ENCODE results near the gene KCNA5.

Gene KCNA5

GRCh38 chr12:5064913-5065490 is 21.3 kb downstream of the KCNA5 start:
- no peak for DNase-seq (ENCODE audit: low read depth)

DNA sequence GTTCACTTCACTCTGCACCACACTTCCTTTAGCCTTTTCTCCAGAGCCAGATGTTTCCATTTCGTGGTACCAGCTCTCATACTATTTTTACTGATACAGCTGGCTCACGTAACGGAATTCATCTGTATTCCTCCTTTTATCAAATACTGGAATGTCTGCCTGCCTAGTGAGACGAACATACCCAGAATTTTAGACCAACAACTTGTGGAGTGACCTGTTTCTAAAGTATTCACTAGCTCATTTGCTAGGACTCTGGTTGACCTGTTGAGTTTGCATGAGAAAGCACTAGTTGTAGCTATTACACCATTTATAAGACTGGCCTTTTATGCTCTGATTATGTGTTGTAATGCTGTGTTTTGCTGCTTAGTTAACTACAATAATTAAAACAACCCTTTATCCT is 22.6 kb downstream of the KCNA5 start:
- no peak for DNase-seq (ENCODE audit: low read depth)

- DNase-seq (ENCODE audit: low read depth) = no peak
Observed at GRCh38 chr12:5068126-5068525, 24.4 kb downstream of the KCNA5 start.

GRCh38 chr12:5068619-5069018 is 24.9 kb downstream of the KCNA5 start:
- no peak for DNase-seq (ENCODE audit: low read depth)

GRCh38 chr12:5070090-5070489 is 26.4 kb downstream of the KCNA5 start:
- DNase-seq (ENCODE audit: low read depth) = no peak

GRCh38 chr12:5071496-5071895 is 27.8 kb downstream of the KCNA5 start:
- DNase-seq (ENCODE audit: low read depth) = no peak

GRCh38 chr12:5072311-5072710 is 28.6 kb downstream of the KCNA5 start:
- DNase-seq (ENCODE audit: low read depth) = no peak

DNA sequence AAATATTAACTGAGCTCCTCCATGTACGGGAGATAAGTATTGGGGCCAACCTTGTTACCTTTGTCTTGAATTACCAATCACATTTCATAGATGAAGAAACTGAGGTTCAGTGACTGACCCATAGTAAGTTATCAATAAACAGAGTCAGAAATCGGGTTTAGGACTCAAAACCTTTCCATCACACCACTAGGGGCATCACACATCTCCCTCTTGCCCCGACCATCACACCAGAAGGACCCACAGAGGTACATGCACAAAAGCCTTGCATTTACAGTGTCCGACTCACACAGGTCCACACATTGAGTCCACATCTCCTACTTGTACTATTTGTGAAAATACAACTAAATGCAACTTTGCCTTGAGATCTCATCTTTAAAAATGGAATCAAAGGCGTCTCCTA is 29.4 kb downstream of the KCNA5 start:
- DNase-seq (ENCODE audit: low read depth) = no peak

DNA sequence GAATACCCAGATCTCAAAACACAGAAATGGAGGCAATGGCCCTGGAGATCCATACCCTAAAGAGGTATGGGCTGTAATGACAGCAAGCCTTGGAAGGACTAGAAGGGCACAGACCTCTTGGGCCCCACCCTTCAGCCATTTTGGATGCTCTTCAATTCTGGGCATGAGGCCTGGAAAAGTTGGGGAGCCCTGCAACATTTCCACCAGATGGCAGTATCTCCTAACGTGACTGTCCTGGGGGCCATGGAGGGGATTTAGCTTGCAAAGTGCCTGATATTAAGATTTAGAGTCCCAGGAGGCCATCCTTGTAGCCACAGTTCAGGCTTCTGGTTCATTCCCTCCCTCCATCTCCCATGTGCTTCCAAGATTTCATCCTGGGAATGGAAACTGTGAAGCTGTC is 30.2 kb downstream of the KCNA5 start:
- DNase-seq (ENCODE audit: low read depth) = no peak

DNA sequence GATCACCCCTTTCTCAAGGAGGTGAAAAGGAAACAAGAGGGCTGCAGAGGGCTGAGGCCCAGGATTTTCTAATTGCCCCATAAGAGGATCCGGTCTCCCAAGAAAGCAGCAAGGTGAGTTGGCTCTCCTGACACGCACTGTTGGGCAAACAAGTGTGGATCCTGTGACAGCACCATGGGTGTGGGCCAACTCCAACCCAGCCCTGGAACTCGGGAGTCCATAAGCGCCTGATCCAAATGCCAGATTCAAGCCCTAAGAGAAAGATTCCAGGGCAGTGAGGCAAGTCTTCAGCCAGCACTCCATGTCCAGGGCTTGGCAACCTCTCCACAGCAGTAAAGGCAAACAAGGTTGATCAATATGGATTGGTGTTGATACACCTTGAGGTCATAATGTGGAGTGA is 33.1 kb downstream of the KCNA5 start:
- DNase-seq (ENCODE audit: low read depth) = no peak

- no peak for DNase-seq (ENCODE audit: low read depth)
Observed at GRCh38 chr12:5078423-5078822, 34.7 kb downstream of the KCNA5 start.

DNA sequence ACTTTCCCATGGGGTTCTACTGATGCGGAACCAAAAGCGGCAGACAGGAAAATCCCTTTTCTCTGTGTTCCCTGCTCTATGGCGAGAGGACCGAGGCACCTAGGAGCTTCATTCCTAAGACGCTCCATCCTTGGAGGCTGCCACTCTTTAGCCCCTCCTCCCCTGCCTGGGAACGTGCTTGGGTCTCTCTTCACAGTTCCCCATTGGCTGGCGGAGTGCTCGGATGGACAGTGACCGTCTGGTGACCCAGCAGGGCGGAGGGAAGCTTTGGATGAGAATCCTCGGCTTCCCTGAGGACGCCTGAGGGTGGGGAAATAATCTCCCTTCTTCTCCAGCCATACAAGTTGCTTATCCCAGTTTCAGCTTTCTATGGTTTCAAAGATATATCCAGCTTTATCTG is 37.3 kb downstream of the KCNA5 start:
- no peak for DNase-seq (ENCODE audit: low read depth)

DNA sequence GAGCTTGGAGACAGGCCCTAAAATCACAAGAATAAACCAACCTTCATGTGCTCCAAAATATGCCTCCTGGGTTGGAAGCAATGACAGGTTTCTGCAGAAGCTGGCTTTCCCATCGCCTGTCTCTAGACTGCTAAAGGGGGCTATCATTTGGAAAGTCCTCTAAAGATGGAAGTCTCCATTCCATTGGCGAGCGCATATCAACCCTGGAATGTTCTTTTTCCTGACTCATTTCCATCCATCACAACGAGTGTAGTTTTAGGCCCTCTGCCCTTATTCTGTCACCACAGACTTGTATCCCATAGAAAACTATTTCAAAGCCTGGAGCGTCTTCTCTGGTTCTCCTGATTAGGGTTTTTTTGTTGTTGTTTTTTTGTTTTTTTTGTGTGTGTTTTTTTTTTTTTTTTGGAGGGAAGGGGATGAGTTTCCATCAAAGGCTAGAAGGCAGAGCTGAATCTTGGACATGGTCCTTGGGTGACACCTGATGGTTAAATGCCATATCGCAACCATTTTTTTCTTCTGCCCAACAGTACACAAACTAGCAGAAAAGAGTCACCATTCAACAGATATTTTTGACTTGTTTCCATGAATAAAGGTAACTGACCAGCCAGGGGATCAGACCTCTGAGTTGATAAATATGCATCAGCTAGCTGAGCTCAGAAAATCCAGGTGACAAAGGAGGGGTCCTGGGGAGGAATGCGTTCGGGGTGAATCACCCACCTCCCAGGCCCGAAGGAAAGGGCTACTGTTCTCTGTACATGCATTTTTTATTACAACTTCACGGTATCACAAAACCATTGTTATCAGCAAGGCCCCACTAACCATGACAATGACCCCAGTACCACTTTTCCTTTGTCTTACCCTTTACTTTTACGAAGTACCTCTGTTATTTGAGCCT is 40.5 kb downstream of the KCNA5 start:
- DNase-seq (ENCODE audit: low read depth) = no peak

- no peak for DNase-seq (ENCODE audit: low read depth)
Observed at GRCh38 chr12:5085896-5086295, 42.2 kb downstream of the KCNA5 start.

GRCh38 chr12:5087831-5088554 is 44.3 kb downstream of the KCNA5 start:
- no peak for DNase-seq (ENCODE audit: low read depth)

DNA sequence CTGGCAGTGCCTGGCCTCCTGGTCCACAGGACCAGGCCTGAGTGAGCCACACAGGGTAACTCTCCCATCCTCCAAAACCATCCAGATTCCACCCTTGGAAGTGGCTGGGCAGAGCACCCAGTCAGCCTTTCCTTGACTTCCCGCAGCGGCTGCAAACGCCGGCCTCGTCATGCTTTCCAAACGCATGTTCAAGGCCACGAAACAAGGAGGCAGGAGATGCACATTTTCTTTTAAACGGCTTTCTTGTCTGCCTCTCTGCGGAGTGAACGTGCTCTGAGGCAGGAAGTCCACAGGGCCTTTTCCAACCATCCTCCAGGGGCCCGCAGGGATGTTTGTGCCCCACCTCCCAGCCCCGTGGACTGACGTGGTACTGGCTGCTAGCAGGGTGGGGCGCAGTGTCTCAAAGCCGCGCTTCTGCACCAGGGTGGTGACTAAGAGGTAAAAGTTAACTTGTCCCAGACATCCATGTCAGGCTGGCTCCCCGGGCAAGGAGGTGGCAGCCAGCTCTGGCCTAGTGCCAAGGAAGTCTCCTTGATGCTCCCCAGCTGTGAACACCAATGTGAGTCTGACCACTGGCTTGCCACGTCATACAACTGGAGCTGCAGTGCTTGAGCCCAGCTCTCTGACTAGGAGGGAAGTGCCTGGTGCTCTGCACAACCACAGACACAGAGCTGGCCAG is 45.0 kb downstream of the KCNA5 start:
- no peak for DNase-seq (ENCODE audit: low read depth)

DNA sequence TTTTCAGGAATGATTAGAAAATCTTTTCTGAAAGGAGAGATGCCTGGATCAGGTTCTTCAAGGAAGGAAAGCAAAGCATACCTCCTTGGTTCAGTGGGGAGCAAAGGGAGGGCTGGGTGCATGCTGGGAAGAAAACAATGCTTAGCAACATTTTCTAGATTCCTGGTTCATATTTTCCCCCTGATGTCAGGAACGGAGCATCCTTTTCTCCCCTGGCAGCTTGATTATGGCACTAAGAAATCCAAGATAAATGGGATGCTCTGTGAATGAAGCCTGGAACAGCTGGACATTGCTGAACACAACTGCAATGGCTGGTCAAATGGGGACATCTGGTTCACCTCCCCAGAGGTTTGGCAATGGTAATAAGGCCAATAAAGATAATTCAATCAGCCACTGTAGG is 50.9 kb downstream of the KCNA5 start:
- DNase-seq (ENCODE audit: low read depth) = no peak

DNA sequence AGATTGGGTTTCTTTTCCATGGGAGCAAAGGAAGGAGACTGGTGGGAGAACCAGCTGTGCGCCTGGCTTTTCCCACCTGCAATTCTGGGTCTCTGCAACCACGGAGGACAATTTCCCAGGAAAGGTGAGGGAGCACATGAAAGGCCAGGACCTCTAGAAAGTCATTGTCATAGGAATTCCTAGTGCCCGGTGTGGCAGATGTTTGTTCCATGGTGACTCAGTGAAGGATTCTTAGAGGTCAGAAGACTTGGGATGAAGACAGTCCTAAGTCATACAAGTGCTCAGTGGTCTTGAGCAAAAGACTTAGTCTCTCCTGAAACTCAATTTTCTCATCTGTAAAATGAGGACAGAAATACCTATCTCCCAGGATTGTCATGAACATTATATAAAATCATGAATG is 51.3 kb downstream of the KCNA5 start:
- DNase-seq (ENCODE audit: low read depth) = no peak

Measured in activated T-helper 1 cell treated with Interleukin-2 at 50 U/mL for 16 hours (primary cell).